MM.1S (cell line): ENCODE data around the gene STON2.

Experiments used
- DNase-seq: peaks from one replicate; pipeline ENCODE4 v3.0.0-alpha.2; 2015
- H2AFZ ChIP-seq: fragments of 300-600 bp; sonication (generic); 2 replicates; pipeline ENCODE4 v1.6.0; 2016; ENCODE audit warnings: antibody characterized with exemption, low read length
- H3F3A ChIP-seq: fragments of 300-600 bp; sonication (generic); 2 replicates; pipeline ENCODE4 v1.6.1; 2016; ENCODE audit warnings: mild to moderate bottlenecking, antibody characterized with exemption, low read length, moderate library complexity, mixed read lengths; ENCODE audit not compliant: insufficient read depth
- H3K27ac ChIP-seq: fragments of 300-600 bp; sonication (generic); 2 replicates; pipeline ENCODE4 v1.5.1; 2016; ENCODE audit warnings: mild to moderate bottlenecking, low read length
- H3K27me3 ChIP-seq: fragments of 300-600 bp; sonication (generic); replicated peaks from 2 replicates; pipeline ENCODE4 v1.6.0; 2016; ENCODE audit warnings: low read length; ENCODE audit not compliant: insufficient read depth
- H3K36me3 ChIP-seq: fragments of 300-600 bp; sonication (generic); replicated peaks from 2 replicates; pipeline ENCODE4 v1.6.1; 2016; ENCODE audit warnings: mild to moderate bottlenecking, low read length, mixed read lengths; ENCODE audit not compliant: insufficient read depth
- H3K4me1 ChIP-seq: fragments of 300-600 bp; sonication (generic); 2 replicates; pipeline ENCODE4 v1.6.1; 2016; ENCODE audit warnings: low read length, mixed read lengths
- H3K4me2 ChIP-seq: fragments of 300-600 bp; sonication (generic); 2 replicates; pipeline ENCODE4 v1.6.0; 2016; ENCODE audit warnings: low read depth, low read length
- H3K4me3 ChIP-seq: fragments of 300-600 bp; sonication (generic); 2 replicates; pipeline ENCODE4 v1.5.1; 2016; ENCODE audit warnings: low read length, mixed read lengths
- H3K79me2 ChIP-seq: fragments of 300-600 bp; sonication (generic); 2 replicates; pipeline ENCODE4 v1.6.1; 2016; ENCODE audit warnings: mixed run types, low read length, mixed read lengths
- H3K9ac ChIP-seq: fragments of 300-600 bp; sonication (generic); 2 replicates; pipeline ENCODE4 v1.6.1; 2016; ENCODE audit warnings: low read length, mixed read lengths
- H3K9me2 ChIP-seq: fragments of 300-600 bp; sonication (generic); replicated peaks from 2 replicates; pipeline ENCODE4 v1.6.1; 2016; ENCODE audit warnings: mild to moderate bottlenecking, low read length, mixed read lengths; ENCODE audit not compliant: insufficient read depth
- H3K9me3 ChIP-seq: fragments of 300-600 bp; sonication (generic); replicated peaks from 2 replicates; pipeline ENCODE4 v1.6.1; 2016; ENCODE audit warnings: mild to moderate bottlenecking, low read length, mixed read lengths; ENCODE audit not compliant: insufficient read depth
- H4K20me1 ChIP-seq: fragments of 300-600 bp; sonication (generic); 2 replicates; pipeline ENCODE4 v1.6.1; 2016; ENCODE audit warnings: mild to moderate bottlenecking, low read length, moderate library complexity, mixed read lengths; ENCODE audit not compliant: insufficient read depth
- CTCF ChIP-seq: fragments of 300-600 bp; sonication (generic); IDR thresholded peaks from 2 replicates; pipeline ENCODE4 v1.5.1; 2016; ENCODE audit warnings: antibody characterized with exemption, low read length, mixed read lengths
- EZH2 ChIP-seq: fragments of 300-600 bp; sonication (generic); optimal IDR thresholded peaks from 2 replicates; pipeline ENCODE3; 2017; ENCODE audit warnings: low read depth, mild to moderate bottlenecking, antibody characterized with exemption, low read length, mixed read lengths
- EZH2phosphoT487 ChIP-seq: fragments of 300-600 bp; sonication (generic); IDR thresholded peaks from 2 replicates; pipeline ENCODE4 v1.6.1; 2018; ENCODE audit warnings: antibody characterized with exemption, low read length

STON2 gene

GRCh38 chr14:81252278-81252677 lies 147.8 kb downstream of the STON2 start:
- Histone ChIP-seq H2AFZ (no peak overlapping the region), H3K9me3 (no peaks in the 10 kb centered on the region), H3K27ac (no peak overlapping the region), H3K27me3 (no peaks in the 10 kb centered on the region), H3K4me2 (no peak overlapping the region), H3K79me2 (no peaks in the 10 kb centered on the region), H4K20me1 (no peaks in the 10 kb centered on the region), H3F3A (no peaks in the 10 kb centered on the region), H3K9me2 (no peaks in the 10 kb centered on the region), H3K36me3 (no peaks in the 10 kb centered on the region), H3K4me1 (no peaks in the 10 kb centered on the region), H3K4me3 (no peak overlapping the region), H3K9ac (no peak overlapping the region)
- no peak for DNase-seq
- TF ChIP-seq EZH2: no peak
- TF ChIP-seq CTCF: no peak
- TF ChIP-seq EZH2phosphoT487: no peak

- no peaks in the 10 kb centered on the region for H3K36me3 ChIP-seq
- no peaks in the 10 kb centered on the region for H3F3A ChIP-seq
- H3K9me2 ChIP-seq: no peaks in the 10 kb centered on the region
- H3K27me3 ChIP-seq: no peaks in the 10 kb centered on the region
- TF ChIP-seq CTCF (no peak), EZH2phosphoT487 (no peak), EZH2 (no peak)
- H3K4me1 ChIP-seq: no peaks in the 10 kb centered on the region
- no peak overlapping the region for H3K9ac ChIP-seq
- no peaks in the 10 kb centered on the region for H4K20me1 ChIP-seq
- H3K27ac ChIP-seq: no peak overlapping the region
- H3K9me3 ChIP-seq: no peaks in the 10 kb centered on the region
- no peaks in the 10 kb centered on the region for H3K79me2 ChIP-seq
- no peak for DNase-seq
- no peak overlapping the region for H2AFZ ChIP-seq
- H3K4me2 ChIP-seq: no peak overlapping the region
- no peak overlapping the region for H3K4me3 ChIP-seq
These were observed 152.8 kb downstream of the STON2 start for GRCh38 chr14:81247271-81247766.

DNA sequence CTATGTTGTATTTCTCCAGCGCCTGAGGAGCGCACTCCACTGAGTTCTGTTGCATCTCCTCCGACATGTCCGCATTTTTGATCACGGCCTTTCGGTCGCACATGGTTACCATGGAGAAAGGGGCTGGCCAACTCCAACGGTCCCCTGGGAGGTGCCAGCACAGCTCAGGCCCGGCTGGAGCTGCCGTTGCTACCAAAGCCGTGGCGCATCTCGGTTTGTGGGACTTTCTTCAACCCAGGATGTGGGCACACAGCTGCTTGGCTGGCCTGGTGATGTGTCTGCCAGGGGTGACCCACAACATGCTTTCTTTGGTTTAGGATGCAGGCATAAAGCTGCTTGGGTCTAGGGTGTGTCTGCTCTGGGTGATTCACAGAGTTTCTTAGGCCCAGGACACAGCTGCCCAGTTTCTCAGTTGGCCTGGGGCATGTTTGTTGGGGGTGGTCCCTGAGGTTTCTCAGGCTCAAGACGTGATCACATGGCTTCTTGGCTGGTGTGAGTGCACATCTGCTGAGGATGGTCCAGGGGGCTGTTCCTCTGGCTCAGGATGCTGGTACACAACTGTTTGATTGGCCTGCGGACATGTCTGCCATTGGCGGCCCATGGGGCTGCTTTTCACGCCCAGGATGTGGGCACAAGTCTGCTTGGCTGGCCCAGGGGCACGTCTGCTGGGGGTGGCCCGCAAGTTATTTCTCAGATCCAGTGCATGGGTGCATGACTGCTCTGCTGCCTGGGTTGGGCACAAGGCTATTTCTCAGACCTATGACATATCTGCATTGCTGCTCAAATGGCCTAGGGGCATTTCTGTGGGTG lies 153.5 kb downstream of the STON2 start:
- Histone ChIP-seq H3K27me3 (no peaks in the 10 kb centered on the region), H3K27ac (no peak overlapping the region), H3K4me1 (no peaks in the 10 kb centered on the region), H3K4me2 (no peak overlapping the region), H3K9me3 (no peaks in the 10 kb centered on the region), H3K9ac (no peak overlapping the region), H4K20me1 (no peaks in the 10 kb centered on the region), H2AFZ (no peak overlapping the region), H3K36me3 (no peaks in the 10 kb centered on the region), H3K4me3 (no peak overlapping the region), H3K9me2 (no peaks in the 10 kb centered on the region), H3F3A (no peaks in the 10 kb centered on the region), H3K79me2 (no peaks in the 10 kb centered on the region)
- no peak for DNase-seq
- TF ChIP-seq CTCF (no peak), EZH2 (no peak), EZH2phosphoT487 (no peak)
